HEK293 (cell line): ENCODE measurements around the gene HMOX1.

Experiments used
- CTCF ChIA-PET: fragments of 350-600 bp; formaldehyde crosslinking; extraction: SDS; loops from one replicate; lab custom pipeline; 2021; ENCODE audit warnings: antibody characterized with exemption; lab: Yijun Ruan, JAX
- POLR2A ChIA-PET: fragments of 300-600 bp; formaldehyde crosslinking; extraction: SDS; loops from one replicate; lab custom pipeline; 2020; ENCODE audit warnings: antibody characterized with exemption, inconsistent platforms; lab: Yijun Ruan, JAX
- H3K27ac ChIP-seq: fragments of 200-500 bp; sonication (Bioruptor generic); 2 replicates; pipeline ENCODE4 v1.5.1; 2014; ENCODE audit warnings: low read depth, low read length, control low read depth, inconsistent platforms; ENCODE audit errors: extremely low read depth
- H3K36me3 ChIP-seq, 2 experiments: fragments of 200-500 bp in 1 of 2; sonication (Bioruptor generic) in 1 of 2; 1 replicate in 1 of 2; 2 replicates in 1 of 2; pipeline ENCODE4 v1.5.1; 2014 to 2017; ENCODE audit warnings: inconsistent platforms in 2 of 2, low read length in 2 of 2; ENCODE audit not compliant: control insufficient read depth in 2 of 2, insufficient read depth in 1 of 2
- H3K4me1 ChIP-seq: fragments of 200-500 bp; sonication (Bioruptor generic); 2 replicates; pipeline ENCODE4 v1.5.1; 2014; ENCODE audit warnings: mild to moderate bottlenecking, low read length, inconsistent platforms; ENCODE audit not compliant: control insufficient read depth, insufficient read depth
- H3K4me3 ChIP-seq: 2 replicates; pipeline ENCODE4 v1.5.1; 2011; ENCODE audit warnings: low read depth, mild to moderate bottlenecking, control low read depth, low read length, moderate library complexity
- H3K9me3 ChIP-seq: fragments of 200-500 bp; sonication (Bioruptor generic); 2 replicates; pipeline ENCODE4 v1.5.1; 2014; ENCODE audit warnings: low read depth, low read length, inconsistent platforms; ENCODE audit not compliant: control insufficient read depth, insufficient read depth
- BCL11B ChIP-seq: fragments of 450-650 bp; formaldehyde crosslinking; IDR thresholded peaks from 2 replicates; pipeline ENCODE4 v1.5.1; 2016; ENCODE audit warnings: low read depth, missing biosample characterization, missing genetic modification characterization
- ZBTB17 ChIP-seq: fragments of 450-650 bp; formaldehyde crosslinking; IDR thresholded peaks from 2 replicates; pipeline ENCODE4 v1.5.1; 2016; ENCODE audit warnings: missing biosample characterization, missing genetic modification characterization
- ZBTB8A ChIP-seq: fragments of 450-650 bp; formaldehyde crosslinking; IDR thresholded peaks from 2 replicates; pipeline ENCODE4 v1.5.1; 2016; ENCODE audit warnings: missing biosample characterization, missing genetic modification characterization
- ZNF223 ChIP-seq: fragments of 450-650 bp; formaldehyde crosslinking; IDR thresholded peaks from 2 replicates; pipeline ENCODE4 v1.5.1; 2016; ENCODE audit warnings: missing biosample characterization, missing genetic modification characterization
- ZNF274 ChIP-seq, 2 experiments: fragments of 200-500 bp in 1 of 2; fragments of 450-650 bp in 1 of 2; sonication (Bioruptor generic) in 1 of 2; formaldehyde crosslinking in 1 of 2; IDR thresholded peaks; 2 replicates each; pipeline versions ENCODE4 v1.5.1 to v1.6.1; 2014 to 2016; ENCODE audit warnings: borderline replicate concordance in 1 of 2, inconsistent platforms in 1 of 2, low read length in 1 of 2, missing biosample characterization in 1 of 2, missing genetic modification characterization in 1 of 2
- ZNF341 ChIP-seq: fragments of 450-650 bp; formaldehyde crosslinking; IDR thresholded peaks from 2 replicates; pipeline ENCODE4; 2016; ENCODE audit warnings: low read depth, missing biosample characterization, missing genetic modification characterization
- ZNF701 ChIP-seq: fragments of 450-650 bp; formaldehyde crosslinking; IDR thresholded peaks from 2 replicates; pipeline ENCODE4 v1.5.1; 2016; ENCODE audit warnings: missing biosample characterization, missing genetic modification characterization
- ZNF830 ChIP-seq: fragments of 450-650 bp; IDR thresholded peaks from 2 replicates; pipeline ENCODE4 v1.5.0; 2018; ENCODE audit warnings: missing biosample characterization, missing genetic modification characterization, low read depth, mild to moderate bottlenecking, moderate library complexity
- ZXDB ChIP-seq: fragments of 450-650 bp; formaldehyde crosslinking; IDR thresholded peaks from 2 replicates; pipeline ENCODE4 v1.5.1; 2016; ENCODE audit warnings: missing biosample characterization, missing genetic modification characterization
- TF ChIP-seq, protein P1 (sequence below): fragments of 450-650 bp; formaldehyde crosslinking; IDR thresholded peaks from 2 replicates; pipeline ENCODE4 v1.5.1; 2016; ENCODE audit warnings: missing biosample characterization, missing genetic modification characterization
- TF ChIP-seq, protein P2 (sequence below): fragments of 450-650 bp; formaldehyde crosslinking; IDR thresholded peaks from 2 replicates; pipeline ENCODE4 v1.5.1; 2016; ENCODE audit warnings: missing biosample characterization, missing genetic modification characterization
- TF ChIP-seq, protein P3 (sequence below): fragments of 450-650 bp; IDR thresholded peaks from 2 replicates; pipeline ENCODE4 v1.5.1; 2018; ENCODE audit warnings: missing biosample characterization, missing genetic modification characterization
- TF ChIP-seq, protein P4 (sequence below): fragments of 450-650 bp; formaldehyde crosslinking; IDR thresholded peaks from 2 replicates; pipeline ENCODE4 v1.5.1; 2016; ENCODE audit warnings: missing biosample characterization, missing genetic modification characterization
- TF ChIP-seq, protein P5 (sequence below): sonication (generic); formaldehyde crosslinking; IDR thresholded peaks from 2 replicates; pipeline ENCODE4 v1.8.1; 2022; ENCODE audit warnings: mild to moderate bottlenecking, moderate library complexity, missing genetic modification reagents
- TF ChIP-seq, protein P6 (sequence below): fragments of 450-650 bp; formaldehyde crosslinking; IDR thresholded peaks from 2 replicates; pipeline ENCODE4 v1.5.1; 2016; ENCODE audit warnings: missing biosample characterization, missing genetic modification characterization

HMOX1 gene

DNA sequence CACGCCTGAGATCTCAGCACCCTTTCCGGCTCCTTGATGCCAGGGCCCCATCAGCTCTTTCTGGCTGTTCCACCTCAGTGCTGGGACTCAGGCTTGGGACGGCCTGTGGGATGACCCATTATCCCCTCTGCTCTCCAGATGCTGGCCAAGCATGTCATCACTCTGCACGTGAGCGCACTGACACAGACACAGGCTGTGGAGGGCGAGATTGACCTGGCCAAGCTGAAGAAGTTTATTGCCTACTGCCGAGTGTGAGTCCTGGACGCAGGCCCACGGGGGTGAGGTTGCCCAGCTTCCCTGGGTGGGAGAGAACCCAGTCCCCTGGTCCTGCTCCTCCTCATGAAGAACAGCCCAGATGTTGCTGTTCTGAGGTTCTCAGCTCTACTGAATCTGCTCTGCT is 36.7 kb downstream of the HMOX1 start (continued):
- TF ChIP-seq, protein P1, sequence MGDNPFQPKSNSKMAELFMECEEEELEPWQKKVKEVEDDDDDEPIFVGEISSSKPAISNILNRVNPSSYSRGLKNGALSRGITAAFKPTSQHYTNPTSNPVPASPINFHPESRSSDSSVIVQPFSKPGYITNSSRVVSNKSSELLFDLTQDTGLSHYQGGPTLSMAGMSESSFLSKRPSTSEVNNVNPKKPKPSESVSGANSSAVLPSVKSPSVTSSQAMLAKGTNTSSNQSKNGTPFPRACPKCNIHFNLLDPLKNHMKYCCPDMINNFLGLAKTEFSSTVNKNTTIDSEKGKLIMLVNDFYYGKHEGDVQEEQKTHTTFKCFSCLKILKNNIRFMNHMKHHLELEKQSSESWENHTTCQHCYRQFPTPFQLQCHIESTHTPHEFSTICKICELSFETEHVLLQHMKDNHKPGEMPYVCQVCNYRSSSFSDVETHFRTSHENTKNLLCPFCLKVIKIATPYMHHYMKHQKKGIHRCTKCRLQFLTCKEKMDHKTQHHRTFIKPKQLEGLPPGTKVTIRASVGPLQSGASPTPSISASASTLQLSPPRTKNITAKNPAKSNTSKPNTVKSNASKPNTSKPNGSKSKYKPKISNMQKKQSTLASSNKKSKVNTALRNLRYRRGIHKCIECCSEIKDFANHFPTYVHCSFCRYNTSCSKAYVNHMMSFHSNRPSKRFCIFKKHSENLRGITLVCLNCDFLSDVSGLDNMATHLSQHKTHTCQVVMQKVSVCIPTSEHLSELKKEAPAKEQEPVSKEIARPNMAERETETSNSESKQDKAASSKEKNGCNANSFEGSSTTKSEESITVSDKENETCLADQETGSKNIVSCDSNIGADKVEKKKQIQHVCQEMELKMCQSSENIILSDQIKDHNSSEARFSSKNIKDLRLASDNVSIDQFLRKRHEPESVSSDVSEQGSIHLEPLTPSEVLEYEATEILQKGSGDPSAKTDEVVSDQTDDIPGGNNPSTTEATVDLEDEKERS: no peak
- TF ChIP-seq ZNF701 (tag by site-specific recombination): no peak
- TF ChIP-seq, protein P2, sequence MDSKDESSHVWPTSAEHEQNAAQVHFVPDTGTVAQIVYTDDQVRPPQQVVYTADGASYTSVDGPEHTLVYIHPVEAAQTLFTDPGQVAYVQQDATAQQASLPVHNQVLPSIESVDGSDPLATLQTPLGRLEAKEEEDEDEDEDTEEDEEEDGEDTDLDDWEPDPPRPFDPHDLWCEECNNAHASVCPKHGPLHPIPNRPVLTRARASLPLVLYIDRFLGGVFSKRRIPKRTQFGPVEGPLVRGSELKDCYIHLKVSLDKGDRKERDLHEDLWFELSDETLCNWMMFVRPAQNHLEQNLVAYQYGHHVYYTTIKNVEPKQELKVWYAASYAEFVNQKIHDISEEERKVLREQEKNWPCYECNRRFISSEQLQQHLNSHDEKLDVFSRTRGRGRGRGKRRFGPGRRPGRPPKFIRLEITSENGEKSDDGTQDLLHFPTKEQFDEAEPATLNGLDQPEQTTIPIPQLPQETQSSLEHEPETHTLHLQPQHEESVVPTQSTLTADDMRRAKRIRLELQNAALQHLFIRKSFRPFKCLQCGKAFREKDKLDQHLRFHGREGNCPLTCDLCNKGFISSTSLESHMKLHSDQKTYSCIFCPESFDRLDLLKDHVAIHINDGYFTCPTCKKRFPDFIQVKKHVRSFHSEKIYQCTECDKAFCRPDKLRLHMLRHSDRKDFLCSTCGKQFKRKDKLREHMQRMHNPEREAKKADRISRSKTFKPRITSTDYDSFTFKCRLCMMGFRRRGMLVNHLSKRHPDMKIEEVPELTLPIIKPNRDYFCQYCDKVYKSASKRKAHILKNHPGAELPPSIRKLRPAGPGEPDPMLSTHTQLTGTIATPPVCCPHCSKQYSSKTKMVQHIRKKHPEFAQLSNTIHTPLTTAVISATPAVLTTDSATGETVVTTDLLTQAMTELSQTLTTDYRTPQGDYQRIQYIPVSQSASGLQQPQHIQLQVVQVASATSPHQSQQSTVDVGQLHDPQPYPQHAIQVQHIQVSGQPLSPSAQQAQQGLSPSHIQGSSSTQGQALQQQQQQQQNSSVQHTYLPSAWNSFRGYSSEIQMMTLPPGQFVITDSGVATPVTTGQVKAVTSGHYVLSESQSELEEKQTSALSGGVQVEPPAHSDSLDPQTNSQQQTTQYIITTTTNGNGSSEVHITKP (tag by site-specific recombination): no peak
- TF ChIP-seq, protein P3, sequence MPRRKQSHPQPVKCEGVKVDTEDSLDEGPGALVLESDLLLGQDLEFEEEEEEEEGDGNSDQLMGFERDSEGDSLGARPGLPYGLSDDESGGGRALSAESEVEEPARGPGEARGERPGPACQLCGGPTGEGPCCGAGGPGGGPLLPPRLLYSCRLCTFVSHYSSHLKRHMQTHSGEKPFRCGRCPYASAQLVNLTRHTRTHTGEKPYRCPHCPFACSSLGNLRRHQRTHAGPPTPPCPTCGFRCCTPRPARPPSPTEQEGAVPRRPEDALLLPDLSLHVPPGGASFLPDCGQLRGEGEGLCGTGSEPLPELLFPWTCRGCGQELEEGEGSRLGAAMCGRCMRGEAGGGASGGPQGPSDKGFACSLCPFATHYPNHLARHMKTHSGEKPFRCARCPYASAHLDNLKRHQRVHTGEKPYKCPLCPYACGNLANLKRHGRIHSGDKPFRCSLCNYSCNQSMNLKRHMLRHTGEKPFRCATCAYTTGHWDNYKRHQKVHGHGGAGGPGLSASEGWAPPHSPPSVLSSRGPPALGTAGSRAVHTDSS (tag by site-specific recombination): no peak
- TF ChIP-seq, protein P4, sequence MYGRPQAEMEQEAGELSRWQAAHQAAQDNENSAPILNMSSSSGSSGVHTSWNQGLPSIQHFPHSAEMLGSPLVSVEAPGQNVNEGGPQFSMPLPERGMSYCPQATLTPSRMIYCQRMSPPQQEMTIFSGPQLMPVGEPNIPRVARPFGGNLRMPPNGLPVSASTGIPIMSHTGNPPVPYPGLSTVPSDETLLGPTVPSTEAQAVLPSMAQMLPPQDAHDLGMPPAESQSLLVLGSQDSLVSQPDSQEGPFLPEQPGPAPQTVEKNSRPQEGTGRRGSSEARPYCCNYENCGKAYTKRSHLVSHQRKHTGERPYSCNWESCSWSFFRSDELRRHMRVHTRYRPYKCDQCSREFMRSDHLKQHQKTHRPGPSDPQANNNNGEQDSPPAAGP (tag by site-specific recombination): no peak

DNA sequence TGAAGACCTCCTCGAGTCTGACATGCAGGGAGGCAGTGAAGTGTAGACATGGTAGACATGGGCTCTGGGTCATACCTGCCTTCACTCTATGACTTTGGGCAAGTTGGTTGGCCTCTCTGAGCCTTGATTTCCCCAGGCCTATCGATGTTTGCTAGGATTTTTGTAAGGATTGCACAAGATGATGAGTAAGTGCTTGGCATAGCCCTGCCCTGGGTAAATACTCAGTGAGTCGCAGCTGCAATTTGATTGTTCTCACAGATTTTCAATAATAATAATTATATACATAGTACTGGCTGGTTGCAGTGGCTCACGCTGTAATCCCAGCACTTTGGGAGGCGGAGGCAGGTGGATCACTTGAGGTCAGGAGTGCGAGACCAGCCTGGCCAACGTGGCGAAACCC is 37.2 kb downstream of the HMOX1 start:
- Histone ChIP-seq H3K9me3 (no peaks in the 10 kb centered on the region), H3K36me3 (peaks cover 56 to 96% of the 10 kb centered on the region in 2 experiments), H3K27ac (no peak overlapping the region), H3K4me1 (no peaks in the 10 kb centered on the region), H3K4me3 (no peak overlapping the region)
- ChIA-PET CTCF (interaction anchor here (0.6 to 1.4 kb wide), 4 partner anchors 12 to 164 kb away, joined by 3 to 6 read pairs (median 3); no protein-coding TSS in a partner anchor), POLR2A (interaction anchor here (0.6 kb wide), 1 partner anchor 11 kb away, joined by 3 read pairs; no protein-coding TSS in a partner anchor)
- TF ChIP-seq, protein P5, sequence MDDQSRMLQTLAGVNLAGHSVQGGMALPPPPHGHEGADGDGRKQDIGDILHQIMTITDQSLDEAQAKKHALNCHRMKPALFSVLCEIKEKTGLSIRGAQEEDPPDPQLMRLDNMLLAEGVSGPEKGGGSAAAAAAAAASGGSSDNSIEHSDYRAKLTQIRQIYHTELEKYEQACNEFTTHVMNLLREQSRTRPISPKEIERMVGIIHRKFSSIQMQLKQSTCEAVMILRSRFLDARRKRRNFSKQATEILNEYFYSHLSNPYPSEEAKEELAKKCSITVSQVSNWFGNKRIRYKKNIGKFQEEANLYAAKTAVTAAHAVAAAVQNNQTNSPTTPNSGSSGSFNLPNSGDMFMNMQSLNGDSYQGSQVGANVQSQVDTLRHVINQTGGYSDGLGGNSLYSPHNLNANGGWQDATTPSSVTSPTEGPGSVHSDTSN (CRISPR knock-in tag): no peak
- TF ChIP-seq, protein P6, sequence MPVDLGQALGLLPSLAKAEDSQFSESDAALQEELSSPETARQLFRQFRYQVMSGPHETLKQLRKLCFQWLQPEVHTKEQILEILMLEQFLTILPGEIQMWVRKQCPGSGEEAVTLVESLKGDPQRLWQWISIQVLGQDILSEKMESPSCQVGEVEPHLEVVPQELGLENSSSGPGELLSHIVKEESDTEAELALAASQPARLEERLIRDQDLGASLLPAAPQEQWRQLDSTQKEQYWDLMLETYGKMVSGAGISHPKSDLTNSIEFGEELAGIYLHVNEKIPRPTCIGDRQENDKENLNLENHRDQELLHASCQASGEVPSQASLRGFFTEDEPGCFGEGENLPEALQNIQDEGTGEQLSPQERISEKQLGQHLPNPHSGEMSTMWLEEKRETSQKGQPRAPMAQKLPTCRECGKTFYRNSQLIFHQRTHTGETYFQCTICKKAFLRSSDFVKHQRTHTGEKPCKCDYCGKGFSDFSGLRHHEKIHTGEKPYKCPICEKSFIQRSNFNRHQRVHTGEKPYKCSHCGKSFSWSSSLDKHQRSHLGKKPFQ (tag by site-specific recombination): no peak
- TF ChIP-seq ZNF223 (tag by site-specific recombination) (no peak), ZNF341 (tag by site-specific recombination) (no peak), ZNF830 (tag by site-specific recombination) (no peak), ZBTB8A (tag by site-specific recombination) (no peak), ZXDB (no peak), ZNF274 (IDR thresholded peaks at IDR 0.05; ENCODE audit: low read length) (no peak), ZNF274 (tag by site-specific recombination; IDR thresholded peaks at IDR 0.05; ENCODE audit: borderline replicate concordance) (no peak), ZBTB17 (tag by site-specific recombination) (no peak), BCL11B (no peak)
